GM18508 (cell line): ENCODE measurements around the gene GALP.
"Not testable (repeated sequence)": the region's sequence is repeated elsewhere in the genome, so short reads cannot be mapped to it uniquely, and the experiment has no call there.

ENCODE experiments used
- ATAC-seq: cut with Tn5 transposase; IDR thresholded peaks from one replicate; pipeline ENCODE4 v1.9.1; 2021; ENCODE audit warnings: moderate number of reproducible peaks; ENCODE audit not compliant: insufficient read depth, unreplicated experiment

The GALP gene

DNA sequence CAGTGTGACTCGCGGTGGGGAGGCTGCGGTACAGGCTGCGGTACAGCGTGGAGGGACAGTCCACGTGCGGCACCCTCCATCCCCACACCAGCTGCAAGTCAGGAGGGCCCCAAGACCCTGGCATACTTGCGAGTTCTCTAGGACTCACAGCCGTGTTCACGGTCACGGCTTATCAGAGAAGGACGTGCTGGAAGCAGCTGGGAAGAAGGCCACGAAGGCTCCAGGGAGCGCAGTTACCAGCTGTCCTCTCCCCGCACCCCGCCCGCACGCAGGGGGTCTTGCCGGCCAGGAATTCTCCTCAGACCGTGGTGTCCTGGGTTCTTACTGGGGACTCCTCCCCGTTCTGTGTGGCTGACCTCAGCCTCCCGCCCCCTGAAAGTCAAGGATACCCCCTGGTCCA is 28.5 kb upstream of the GALP start:
- no peak for ATAC-seq

DNA sequence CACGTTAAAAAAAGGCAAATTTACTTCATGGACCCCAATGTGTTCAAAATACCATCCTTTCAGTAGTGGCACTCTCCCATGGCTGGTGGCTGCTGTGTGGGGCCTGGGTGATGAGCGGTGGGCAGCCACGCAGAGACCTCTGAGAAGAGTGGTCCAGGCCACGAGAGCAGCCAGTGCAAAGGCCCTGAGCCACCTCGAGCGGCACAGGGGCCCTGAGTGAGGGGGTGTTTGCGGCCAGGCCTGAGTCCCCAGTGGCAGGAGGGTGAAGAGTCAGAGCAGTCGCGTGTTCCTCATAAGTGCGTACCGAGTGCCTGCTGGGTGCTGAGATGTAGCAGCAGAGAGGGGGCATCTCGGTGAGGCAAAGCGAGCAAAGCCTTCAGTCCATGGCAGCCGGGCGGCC is 27.7 kb upstream of the GALP start:
- ATAC-seq, result no peak

DNA sequence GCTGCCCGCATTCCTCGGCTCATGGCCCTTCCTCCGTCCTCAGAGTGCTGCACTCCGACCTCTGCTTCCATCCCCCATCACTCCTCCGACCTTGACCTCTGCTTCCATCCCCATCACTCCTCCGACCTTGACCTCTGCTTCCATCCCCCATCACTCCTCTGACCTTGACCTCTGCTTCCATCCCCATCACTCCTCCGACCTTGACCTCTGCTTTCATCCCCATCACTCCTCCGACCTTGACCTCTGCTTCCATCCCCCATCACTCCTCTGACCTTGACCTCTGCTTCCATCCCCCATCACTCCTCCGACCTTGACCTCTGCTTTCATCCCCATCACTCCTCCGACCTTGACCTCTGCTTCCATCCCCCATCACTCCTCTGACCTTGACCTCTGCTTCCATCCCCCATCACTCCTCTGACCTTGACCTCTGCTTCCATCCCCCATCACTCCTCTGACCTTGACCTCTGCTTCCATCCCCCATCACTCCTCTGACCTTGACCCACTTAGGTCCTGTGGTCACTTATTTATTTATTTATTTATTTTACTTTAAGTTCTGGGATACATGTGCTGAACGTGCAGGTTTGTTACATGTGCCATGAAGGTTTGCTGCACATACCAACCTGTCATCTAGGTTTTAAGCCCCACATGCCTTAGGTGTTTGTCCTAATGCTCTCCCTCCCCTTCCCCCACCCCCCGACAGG is 26.7 kb upstream of the GALP start:
- not testable (repeated sequence) for ATAC-seq

DNA sequence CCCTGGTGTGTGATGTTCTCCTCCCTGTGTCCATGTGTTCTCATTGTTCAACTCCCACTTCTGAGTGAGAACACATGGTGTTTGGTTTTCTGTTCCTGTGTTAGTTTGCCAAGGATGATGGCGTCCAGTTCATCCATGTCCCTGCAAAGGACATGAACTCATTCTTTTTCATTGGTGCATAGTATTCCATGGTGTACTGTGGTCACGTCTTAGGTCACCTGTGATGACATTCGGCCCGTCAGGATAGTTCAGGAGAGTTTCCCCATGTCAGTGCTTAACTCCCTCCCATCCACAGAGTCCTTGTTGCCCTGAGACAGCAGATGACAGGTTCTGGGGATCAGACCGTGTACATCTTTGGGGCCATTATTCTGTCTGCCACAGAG is 26.2 kb upstream of the GALP start:
- no peak for ATAC-seq

DNA sequence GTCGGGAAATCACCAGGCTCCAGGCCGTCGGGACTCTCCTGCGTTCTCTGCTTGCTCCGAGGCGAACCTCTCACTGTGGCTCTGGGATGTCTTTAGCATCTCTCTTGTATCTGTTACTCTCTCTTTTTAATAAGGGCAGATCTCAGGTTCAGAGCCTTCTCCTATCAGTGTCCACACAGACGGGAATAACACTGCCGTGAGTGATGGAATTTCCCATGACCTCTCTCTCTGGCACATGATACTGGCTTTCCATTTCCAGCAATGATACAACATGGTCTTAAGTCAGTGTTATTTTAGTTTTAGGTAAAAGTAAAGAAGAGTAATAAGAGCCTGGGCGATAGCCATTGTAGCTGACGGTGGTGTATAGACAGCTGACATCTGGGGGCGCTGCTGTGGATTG is 25.4 kb upstream of the GALP start:
- ATAC-seq, result no peak

DNA sequence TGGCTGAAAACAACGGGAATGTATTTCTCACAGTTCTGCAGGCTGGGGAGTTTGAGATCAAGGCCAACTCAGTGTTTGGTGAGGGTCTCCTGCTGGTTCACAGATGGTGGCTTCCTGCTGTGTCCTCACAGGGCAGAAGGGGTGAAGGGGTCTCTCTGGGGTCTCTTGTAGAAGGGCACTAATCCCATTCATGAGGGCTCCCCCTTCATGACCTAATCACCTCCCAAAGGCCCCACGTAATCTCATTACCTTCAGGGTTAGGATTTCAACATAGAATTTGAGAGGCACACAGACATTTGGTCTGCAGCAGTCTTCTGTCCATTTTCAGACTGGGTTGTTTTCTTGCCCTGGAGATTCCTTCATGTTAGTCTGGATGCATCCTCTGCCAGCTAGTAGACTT is 23.2 kb upstream of the GALP start:
- ATAC-seq, result no peak

DNA sequence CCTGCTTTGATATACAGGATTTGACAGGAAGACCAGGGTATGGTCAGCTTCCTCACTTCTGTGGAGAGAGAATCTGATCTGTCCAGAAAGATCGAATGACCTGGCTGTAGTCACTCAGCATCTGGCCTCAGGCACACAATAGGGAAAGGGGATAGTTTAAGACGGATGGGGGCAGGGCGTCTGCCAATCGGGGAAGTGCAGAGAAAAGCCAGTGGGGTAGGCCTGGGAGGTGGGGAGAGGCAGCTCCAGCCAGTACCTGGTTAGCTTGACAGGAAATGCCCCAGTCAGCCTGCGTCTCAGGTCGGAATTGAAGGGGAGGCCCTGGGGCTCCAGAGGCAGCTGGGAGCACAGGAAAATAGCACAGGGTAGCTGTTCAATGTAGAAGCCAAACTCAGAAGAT is 22.3 kb upstream of the GALP start:
- no peak for ATAC-seq

DNA sequence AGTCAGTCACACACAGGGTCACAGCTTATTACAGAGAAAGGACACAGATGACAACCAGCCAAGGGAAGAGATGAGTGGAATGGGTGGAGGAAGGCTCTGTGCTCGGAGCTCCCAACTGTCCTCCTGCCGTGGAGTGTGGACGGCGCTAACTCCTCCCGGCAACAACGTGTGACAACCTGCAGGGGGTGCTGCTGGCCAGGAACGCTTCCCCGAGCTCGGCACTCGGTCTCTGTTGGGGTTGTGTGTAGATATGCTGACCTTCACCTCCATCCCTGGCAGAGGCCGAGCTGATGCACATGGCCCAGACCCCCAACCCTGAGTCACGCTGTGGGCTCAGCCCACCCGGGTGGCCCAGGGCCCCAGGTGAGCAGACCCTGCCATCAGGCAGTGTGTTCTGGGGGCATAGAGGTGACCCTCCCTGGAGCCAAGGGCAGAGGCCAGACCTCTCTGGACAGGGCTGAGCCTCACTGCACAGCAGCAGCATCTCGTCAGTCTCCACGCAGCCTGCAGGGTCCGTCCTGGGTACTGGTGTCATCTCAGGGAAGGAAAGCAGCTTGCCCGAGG is 20.6 kb upstream of the GALP start:
- ATAC-seq, result no peak

DNA sequence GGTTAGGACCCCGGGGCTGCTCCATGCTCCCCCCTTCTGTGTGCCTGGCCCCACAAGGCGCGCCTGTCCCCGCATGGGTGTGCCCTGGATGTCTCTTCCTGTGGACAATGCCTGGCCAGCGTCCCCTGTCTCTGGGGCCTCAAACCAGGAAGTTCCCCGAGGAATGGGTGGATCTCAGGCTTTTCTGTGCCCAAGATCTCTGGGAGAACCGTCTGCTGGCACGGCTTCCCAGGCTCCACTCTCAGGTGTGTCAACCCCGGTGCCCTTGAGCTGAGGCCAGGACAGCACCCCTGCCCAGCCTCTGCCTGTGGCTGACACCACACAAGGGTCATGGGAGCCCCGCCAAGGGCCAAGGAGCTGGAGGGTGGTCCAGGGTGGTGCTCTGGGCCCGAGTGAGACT is 19.0 kb upstream of the GALP start:
- ATAC-seq, result no peak

DNA sequence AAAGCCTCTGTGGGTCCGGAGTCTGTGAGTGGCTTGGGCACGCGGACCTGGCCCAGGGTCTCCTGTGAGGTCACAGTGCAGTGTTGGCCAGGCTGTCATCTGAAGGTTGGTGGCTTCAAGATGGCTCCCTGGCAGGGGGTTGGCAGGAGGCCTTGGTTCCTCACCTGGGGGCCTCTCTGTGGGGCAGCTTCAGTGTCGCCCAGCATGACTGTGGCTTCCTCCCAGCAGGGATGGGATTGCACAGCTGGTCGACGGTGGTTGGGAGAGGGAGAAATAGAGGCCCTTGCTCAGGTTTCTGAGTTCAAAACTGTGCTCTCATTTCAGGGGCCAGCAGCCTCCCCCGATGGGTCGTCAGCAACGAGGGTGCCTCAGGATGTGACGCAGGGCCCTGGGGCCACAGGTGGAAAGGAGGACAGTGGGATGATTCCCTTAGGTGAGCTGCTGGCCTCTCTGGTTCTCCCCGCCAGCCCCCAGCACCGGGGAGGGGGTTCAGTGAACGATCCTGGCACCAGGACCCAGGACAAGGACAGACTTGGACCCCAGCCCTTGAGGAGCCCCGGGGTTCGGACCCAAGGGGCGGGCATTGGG is 17.5 kb upstream of the GALP start:
- ATAC-seq, result no peak

DNA sequence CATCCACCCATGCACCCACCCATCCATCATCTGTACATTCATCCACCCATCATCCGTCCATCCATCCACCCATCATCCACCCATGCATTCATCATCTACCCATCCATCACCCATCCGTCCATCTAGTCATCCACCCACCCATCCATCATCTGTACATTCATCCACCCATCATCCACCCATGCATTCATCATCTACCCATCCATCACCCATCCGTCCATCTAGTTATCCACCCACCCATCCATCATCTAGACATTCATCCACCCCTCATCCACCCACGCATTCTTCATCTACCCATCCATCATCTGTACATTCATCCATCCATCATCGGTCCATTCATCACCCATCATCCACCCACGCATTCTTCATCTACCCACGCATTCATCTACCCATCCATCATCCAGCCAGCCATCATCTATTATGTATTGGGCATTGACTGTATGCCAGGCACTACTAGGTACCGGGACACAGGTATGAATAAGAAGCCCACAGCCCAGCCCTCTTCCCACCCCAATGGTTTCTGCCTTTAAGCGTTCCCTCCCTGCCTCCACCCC is 16.7 kb upstream of the GALP start:
- ATAC-seq, result no peak

DNA sequence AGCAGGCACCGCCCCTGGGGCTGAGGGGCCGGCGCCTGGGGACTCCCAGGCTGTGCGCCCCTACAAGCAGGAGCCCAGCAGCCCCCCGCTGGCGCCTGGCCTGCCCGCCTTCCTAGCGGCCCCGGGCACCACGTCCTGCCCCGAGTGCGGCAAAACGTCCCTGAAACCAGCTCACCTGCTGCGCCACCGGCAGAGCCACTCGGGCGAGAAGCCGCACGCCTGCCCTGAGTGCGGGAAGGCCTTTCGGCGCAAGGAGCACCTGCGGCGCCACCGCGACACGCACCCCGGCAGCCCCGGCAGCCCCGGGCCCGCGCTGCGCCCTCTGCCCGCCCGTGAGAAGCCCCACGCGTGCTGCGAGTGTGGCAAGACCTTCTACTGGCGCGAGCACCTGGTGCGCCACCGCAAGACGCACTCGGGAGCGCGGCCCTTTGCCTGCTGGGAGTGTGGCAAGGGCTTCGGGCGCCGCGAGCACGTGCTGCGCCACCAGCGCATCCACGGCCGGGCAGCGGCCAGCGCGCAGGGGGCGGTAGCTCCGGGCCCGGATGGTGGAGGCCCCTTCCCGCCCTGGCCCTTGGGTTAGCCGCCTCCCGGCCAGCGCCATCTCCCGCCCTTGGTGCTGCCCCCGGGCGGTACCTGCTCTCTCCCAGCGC is 16.1 kb upstream of the GALP start:
- no peak for ATAC-seq

DNA sequence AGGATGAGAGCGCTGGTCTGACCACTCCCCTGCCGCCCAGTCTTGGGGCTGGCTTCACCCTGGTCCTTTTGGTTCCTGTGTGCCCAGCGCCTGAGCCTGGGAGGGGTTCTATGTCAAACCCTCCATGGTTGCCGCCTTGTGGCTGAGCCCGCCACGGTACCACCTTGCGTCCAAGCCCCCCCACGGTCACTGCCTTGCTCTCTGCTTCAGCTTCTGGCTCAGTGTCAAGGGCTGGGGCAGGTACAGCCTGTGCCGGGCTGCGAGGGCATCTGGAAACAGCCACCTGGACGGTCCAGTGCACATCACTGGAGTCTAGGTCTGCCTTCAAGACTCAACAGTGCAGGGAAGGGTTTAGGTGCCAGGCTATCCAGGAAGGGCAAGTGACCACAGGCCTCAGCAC is 14.3 kb upstream of the GALP start:
- ATAC-seq, result no peak

DNA sequence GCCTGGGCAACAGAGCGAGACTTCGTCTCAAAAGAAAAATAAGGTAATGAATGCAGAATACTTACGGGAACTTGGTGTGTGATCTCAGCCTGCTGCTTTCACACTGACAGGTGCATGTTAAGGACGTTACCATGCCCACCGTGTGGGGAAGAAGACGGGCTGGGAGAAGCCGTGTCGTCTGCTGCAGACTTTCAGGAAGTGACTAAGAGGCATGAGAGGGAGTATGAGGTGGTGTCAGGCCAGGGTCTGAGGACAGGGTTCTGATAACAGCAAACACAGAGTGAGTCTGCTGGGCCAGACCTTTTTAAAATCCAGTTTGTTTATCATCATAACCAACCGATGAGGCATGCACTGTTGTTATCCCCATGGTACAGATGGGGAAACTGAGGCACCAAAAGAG is 13.6 kb upstream of the GALP start:
- ATAC-seq, result no peak

DNA sequence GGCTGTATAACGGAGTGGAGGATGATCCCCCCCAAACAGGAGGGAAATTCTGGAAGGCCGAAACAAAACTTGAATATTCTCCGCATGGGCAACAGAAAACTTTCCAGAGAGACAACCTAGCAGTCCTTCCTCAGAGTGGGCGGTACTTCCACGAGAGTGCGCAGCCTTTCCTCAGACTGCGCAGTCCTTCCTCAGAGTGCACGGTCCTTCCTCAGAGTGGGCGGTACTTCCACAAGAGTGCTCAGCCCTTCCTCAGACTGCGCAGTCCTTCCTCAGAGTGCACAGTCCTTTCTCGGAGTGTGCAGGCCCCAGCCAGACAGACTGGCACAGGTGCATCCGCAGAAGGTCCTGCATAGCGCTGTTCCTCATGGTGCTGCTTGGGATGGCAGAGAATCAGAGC is 12.7 kb upstream of the GALP start:
- ATAC-seq, result no peak

DNA sequence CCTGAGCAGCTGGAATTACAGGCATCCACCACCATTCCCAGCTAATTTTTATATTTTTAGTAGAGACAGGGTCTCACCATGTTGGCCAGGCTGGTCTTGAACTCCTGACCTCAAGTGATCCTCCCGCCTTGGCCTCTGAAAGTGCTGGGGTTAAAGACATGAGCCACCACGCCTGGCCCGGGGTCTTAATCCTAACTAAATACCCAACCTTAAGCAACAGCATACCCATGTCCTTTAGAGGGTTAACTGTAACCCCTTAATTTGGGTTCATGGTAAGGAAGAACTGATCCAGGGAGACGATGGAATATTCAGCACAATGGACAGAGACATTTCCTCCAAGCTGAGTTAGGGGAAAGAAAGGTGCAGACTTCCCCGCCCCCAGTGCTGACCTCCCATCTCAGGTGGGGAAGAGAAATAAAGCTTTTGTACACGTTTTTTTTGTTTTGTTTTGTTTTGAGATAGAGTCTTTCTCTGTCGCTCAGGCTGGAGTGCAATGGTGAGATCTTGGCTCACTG is 8.7 kb upstream of the GALP start:
- no peak for ATAC-seq

DNA sequence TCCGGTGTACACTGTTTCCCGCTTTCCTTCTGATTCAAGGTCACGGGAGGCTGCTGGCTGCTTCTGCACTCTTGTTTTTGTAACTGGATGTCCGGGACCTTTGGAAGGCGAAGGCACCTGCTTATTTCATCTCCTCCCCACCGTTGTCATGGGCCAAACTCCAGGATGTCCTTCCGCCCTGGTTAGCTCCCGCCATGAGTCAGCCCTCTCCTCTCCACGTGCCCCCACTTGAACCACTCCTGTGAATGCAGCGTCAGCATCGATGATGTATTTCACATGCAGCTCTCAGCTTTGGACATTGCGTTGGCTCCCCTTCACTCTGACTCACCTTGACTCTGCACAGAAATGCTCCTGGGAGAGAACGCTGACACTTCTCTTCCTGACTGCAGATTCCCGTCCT is 5.5 kb upstream of the GALP start:
- ATAC-seq, result no peak

DNA sequence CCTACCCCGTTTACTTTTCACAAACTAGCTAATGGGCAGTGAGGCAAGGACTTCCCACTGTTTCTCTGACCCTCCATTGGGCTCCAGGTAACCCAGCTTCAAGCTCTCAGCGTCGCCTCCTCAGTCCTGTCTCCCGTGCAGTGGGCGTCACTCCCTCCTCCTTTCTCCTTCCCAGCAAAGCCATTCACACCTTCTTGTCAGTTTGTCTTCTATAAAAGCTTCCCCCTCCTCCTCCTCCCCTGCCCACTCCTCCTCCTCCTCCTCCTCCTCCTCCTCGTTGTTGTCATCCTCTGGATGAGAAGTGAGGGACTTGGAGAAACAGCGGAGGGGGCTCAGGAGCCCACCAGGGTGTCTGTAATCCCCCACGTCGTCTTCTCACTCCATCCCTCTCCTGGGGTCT is 1.7 kb upstream of the GALP start:
- no peak for ATAC-seq

DNA sequence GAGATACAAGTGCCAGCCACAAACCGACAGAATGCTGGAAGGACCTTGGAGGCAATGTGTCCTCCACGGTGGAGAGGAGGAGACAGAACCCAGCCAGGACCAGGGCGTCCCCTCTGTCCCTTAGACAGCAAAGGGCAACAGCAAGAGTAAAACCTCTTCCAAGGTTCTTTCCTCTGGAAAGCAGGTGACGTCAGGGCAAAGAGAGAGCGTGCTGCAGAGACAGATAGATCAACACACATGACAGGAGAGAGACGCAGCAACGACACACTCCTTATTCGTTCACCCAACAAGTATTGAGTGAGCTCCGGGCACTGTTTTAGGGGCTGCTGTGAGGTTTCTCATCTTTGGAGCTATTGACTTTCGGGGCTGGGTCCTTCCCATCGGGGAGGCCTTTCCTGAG is 1.3 kb upstream of the GALP start:
- ATAC-seq, result no peak

DNA sequence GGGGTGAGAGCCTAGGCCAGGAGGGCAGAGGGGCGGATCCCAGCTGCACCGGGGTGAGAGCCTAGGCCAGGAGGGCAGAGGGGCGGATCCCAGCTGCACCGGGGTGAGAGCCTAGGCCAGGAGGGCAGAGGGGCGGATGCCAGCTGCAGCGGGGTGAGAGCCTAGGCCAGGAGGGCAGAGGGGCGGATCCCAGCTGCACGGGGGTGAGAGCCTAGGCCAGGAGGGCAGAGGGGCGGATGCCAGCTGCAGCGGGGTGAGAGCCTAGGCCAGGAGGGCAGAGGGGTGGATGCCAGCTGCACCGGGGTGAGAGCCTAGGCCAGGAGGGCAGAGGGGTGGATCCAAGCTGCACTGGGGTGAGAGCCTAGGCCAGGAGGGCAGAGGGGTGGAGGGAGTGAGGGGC is 502 bp downstream of the GALP start:
- not testable (repeated sequence) for ATAC-seq

DNA sequence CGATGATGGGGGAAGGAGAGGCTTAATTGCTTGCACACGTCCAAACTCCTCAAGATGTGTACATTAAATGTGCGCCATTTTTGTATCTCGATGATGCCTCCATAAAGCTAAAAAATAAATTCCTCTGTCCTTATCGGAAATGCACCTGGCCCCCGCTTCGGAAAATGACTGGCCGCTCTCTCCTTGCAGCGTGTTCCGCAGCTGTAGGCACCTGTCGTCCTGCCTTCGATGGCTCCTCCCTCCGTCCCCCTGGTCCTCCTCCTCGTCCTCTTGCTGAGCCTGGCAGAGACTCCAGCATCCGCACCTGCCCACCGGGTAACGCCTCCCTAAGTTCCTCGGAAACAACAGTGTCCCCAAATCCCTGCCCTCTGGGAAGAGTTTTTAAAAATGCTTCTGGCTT is 1.1 kb downstream of the GALP start:
- no peak for ATAC-seq
